Neural cell (in vitro differentiated cells): ENCODE results near the gene KRT14. TPM values are rescaled to one million over a fixed set of nuclear protein-coding genes. Genes with fewer than 3 reads are reported as not detected.

Source experiments
- H2AFZ ChIP-seq: fragments of 200-600, 300-800 bp; sonication (generic), shearing (Covaris generic); 2 replicates; pipeline ENCODE4 v1.6.0; 2014; ENCODE audit warnings: low read depth, mild to moderate bottlenecking, antibody characterized with exemption, low read length, moderate library complexity
- H3F3A ChIP-seq: fragments of 200-600 bp; shearing (Covaris generic); 2 replicates; pipeline ENCODE4 v1.6.1; 2016; ENCODE audit warnings: mild to moderate bottlenecking, moderate library complexity, mixed read lengths, antibody characterized with exemption, low read length; ENCODE audit not compliant: insufficient read depth, poor library complexity, severe bottlenecking
- H3K27ac ChIP-seq: fragments of 200-600, 300-800 bp; sonication (generic), shearing (Covaris generic); 2 replicates; pipeline ENCODE4 v1.5.1; 2014; ENCODE audit warnings: mild to moderate bottlenecking, low read length, moderate library complexity
- H3K27me3 ChIP-seq: fragments of 300-800, 200-600 bp; sonication (generic), shearing (Covaris generic); 2 replicates; pipeline ENCODE4 v1.6.0; 2014; ENCODE audit warnings: mild to moderate bottlenecking, low read depth, low read length, moderate library complexity; ENCODE audit not compliant: insufficient read depth
- H3K36me3 ChIP-seq: fragments of 300-800, 200-600 bp; sonication (generic), shearing (Covaris generic); 2 replicates; pipeline ENCODE4 v1.5.1; 2014; ENCODE audit warnings: mild to moderate bottlenecking, antibody characterized with exemption, low read length, moderate library complexity; ENCODE audit not compliant: insufficient read depth
- H3K4me2 ChIP-seq: fragments of 300-800, 200-600 bp; sonication (generic), shearing (Covaris generic); 2 replicates; pipeline ENCODE4 v1.6.0; 2014; ENCODE audit warnings: mild to moderate bottlenecking, low read length
- H3K4me3 ChIP-seq: fragments of 300-800, 200-600 bp; sonication (generic), shearing (Covaris generic); 2 replicates; pipeline ENCODE4 v1.5.1; 2014; ENCODE audit warnings: mild to moderate bottlenecking, low read length, moderate library complexity
- H3K79me2 ChIP-seq: fragments of 200-600 bp; shearing (Covaris generic); replicated peaks from 2 replicates; pipeline ENCODE4 v1.6.0; 2014; ENCODE audit warnings: mild to moderate bottlenecking, low read length, moderate library complexity; ENCODE audit not compliant: insufficient read depth
- H3K9ac ChIP-seq: fragments of 300-800, 200-600 bp; sonication (generic), shearing (Covaris generic); 2 replicates; pipeline ENCODE4 v1.6.1; 2016; ENCODE audit warnings: mild to moderate bottlenecking, low read length, mixed read lengths
- H3K9me2 ChIP-seq: fragments of 200-600 bp; shearing (Covaris generic); 2 replicates; pipeline ENCODE4 v1.6.1; 2016; ENCODE audit warnings: mild to moderate bottlenecking, low read length, mixed read lengths; ENCODE audit not compliant: insufficient read depth
- H3K9me3 ChIP-seq: fragments of 200-600, 300-800 bp; sonication (generic), shearing (Covaris generic); 2 replicates; pipeline ENCODE4 v1.6.1; 2016; ENCODE audit warnings: mild to moderate bottlenecking, mixed run types, low read length, moderate library complexity, mixed read lengths
- H4K20me1 ChIP-seq: fragments of 200-600 bp; shearing (Covaris generic); 2 replicates; pipeline ENCODE4 v1.6.1; 2016; ENCODE audit warnings: mild to moderate bottlenecking, mixed run types; ENCODE audit not compliant: insufficient read depth
- CTCF ChIP-seq: fragments of 450-650 bp; IDR thresholded peaks from 2 replicates; pipeline ENCODE4 v1.5.1; 2014; ENCODE audit warnings: antibody characterized with exemption, mild to moderate bottlenecking, moderate library complexity; ENCODE audit not compliant: poor library complexity, severe bottlenecking
- EP300 ChIP-seq: fragments of 450-650 bp; conservative IDR thresholded peaks from 2 replicates; pipeline ENCODE4 v1.6.1; 2014; ENCODE audit warnings: antibody characterized with exemption, mild to moderate bottlenecking, moderate library complexity; ENCODE audit not compliant: poor library complexity, severe bottlenecking
- EZH2 ChIP-seq: fragments of 200-600, 300-800 bp; shearing (Covaris generic), sonication (generic); IDR thresholded peaks from 2 replicates; pipeline ENCODE4 v1.6.1; 2014; ENCODE audit warnings: antibody characterized with exemption, low read length, borderline replicate concordance, mild to moderate bottlenecking; ENCODE audit not compliant: insufficient read depth, poor library complexity, severe bottlenecking
- MXI1 ChIP-seq: fragments of 450-650 bp; conservative IDR thresholded peaks from 2 replicates; pipeline ENCODE4 v1.6.1; 2014; ENCODE audit warnings: antibody characterized with exemption, mild to moderate bottlenecking; ENCODE audit not compliant: poor library complexity, severe bottlenecking
- POLR2AphosphoS5 ChIP-seq: IDR thresholded peaks from 2 replicates; pipeline ENCODE4 v1.6.1; 2012
- RAD21 ChIP-seq: fragments of 450-650 bp; conservative IDR thresholded peaks from 2 replicates; pipeline ENCODE4 v1.6.1; 2014; ENCODE audit warnings: antibody characterized with exemption, mild to moderate bottlenecking, moderate library complexity
- REST ChIP-seq: IDR thresholded peaks from 2 replicates; pipeline ENCODE4 v1.6.1; 2012; ENCODE audit warnings: borderline replicate concordance
- SMC3 ChIP-seq: fragments of 450-650 bp; conservative IDR thresholded peaks from 2 replicates; pipeline ENCODE4 v1.6.1; 2014; ENCODE audit warnings: antibody characterized with exemption, mild to moderate bottlenecking, moderate library complexity; ENCODE audit not compliant: poor library complexity
- TAF1 ChIP-seq: IDR thresholded peaks from 2 replicates; pipeline ENCODE4 v1.6.1; 2012; ENCODE audit warnings: low read depth
- polyA plus RNA-seq: library from polyadenylated mRNA; depleted of rRNA; stranded (reverse); fragments of >200 nt; gene quantifications from 2 replicates; pipeline ENCODE4 v1.2.3, GENCODE V29; 2014

The KRT14 gene
- polyA plus RNA-seq, 1 donor from 2014 or later = not detected

- Histone ChIP-seq H3K9me3 (no peaks in the 10 kb centered on the region), H3K27ac (no peak overlapping the region), H3K4me3 (no peak overlapping the region), H4K20me1 (no peaks in the 10 kb centered on the region), H2AFZ (no peak overlapping the region), H3K36me3 (no peaks in the 10 kb centered on the region), H3K4me2 (no peak overlapping the region), H3K79me2 (no peaks in the 10 kb centered on the region), H3F3A (no peaks in the 10 kb centered on the region), H3K27me3 (no peaks in the 10 kb centered on the region), H3K9me2 (no peaks in the 10 kb centered on the region), H3K9ac (no peak overlapping the region)
- no peak for TF ChIP-seq RAD21
- no peak for TF ChIP-seq TAF1
- no peak for TF ChIP-seq POLR2AphosphoS5
- TF ChIP-seq EZH2 = no peak
- no peak for TF ChIP-seq MXI1
- no peak for TF ChIP-seq SMC3
- no peak for TF ChIP-seq CTCF
- TF ChIP-seq EP300 = no peak
- TF ChIP-seq REST = no peak
Observed at GRCh38 chr17:41556306-41556705, 30.4 kb downstream of the KRT14 start.

- H3K9ac ChIP-seq = no peak overlapping the region
- TF ChIP-seq MXI1 (no peak), POLR2AphosphoS5 (no peak), TAF1 (no peak), EZH2 (no peak), RAD21 (no peak), EP300 (no peak), CTCF (no peak), SMC3 (no peak), REST (no peak)
- no peak overlapping the region for H3K4me3 ChIP-seq
- no peak overlapping the region for H2AFZ ChIP-seq
- no peaks in the 10 kb centered on the region for H3F3A ChIP-seq
- H3K36me3 ChIP-seq = no peaks in the 10 kb centered on the region
- no peaks in the 10 kb centered on the region for H4K20me1 ChIP-seq
- H3K27ac ChIP-seq = no peak overlapping the region
- no peaks in the 10 kb centered on the region for H3K9me3 ChIP-seq
- H3K9me2 ChIP-seq = no peaks in the 10 kb centered on the region
- no peaks in the 10 kb centered on the region for H3K27me3 ChIP-seq
- no peaks in the 10 kb centered on the region for H3K79me2 ChIP-seq
- H3K4me2 ChIP-seq = no peak overlapping the region
Observed at GRCh38 chr17:41555105-41555887, 31.4 kb downstream of the KRT14 start.
